Measurements from ENCODE around the gene CYP4V2.
A peak's percentile ranks its signal among the peaks of the same experiment; 100 is the strongest.

Gene CYP4V2

DNA sequence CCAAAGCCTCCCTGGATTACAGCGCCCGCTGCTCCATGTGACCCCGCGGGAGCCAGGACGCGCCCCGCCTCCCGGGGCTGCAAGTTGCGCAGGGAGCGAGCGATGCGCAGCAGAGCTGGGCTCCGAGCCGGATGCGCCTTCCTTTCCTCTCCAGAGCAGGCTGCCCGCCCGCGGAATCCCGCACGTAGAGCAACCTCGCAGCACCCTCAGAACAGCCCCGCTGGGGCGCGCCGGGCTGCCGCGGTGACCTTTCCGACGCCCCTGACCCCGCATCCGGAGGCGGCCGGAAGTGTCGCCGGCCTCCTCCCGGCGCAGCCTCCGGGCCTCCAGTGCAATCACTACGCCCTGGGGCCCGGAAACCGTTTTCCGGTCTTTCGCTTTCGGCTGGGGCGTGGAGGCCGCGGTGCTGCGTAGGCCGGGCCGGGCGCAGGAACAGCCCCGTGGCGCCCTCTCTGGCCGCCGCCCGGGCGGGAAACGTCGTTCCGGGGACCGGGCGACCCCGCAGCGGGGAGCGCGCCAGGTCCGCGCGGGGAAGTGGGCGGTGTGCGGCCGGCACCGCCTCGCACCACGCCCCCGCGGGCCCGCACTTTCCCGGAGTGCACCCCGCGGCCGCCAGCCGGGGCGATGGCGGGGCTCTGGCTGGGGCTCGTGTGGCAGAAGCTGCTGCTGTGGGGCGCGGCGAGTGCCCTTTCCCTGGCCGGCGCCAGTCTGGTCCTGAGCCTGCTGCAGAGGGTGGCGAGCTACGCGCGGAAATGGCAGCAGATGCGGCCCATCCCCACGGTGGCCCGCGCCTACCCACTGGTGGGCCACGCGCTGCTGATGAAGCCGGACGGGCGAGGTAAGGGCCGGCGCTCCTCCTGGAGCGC, at the start of gene CYP4V2:
Gene CYP4V2 (plus strand): TSS at position 368 of the 866 bp plus-strand sequence. CDS start 257 bp downstream, at position 625.
- peak; percentile 58 for DNase-seq (ENCODE audit: low read depth)

DNA sequence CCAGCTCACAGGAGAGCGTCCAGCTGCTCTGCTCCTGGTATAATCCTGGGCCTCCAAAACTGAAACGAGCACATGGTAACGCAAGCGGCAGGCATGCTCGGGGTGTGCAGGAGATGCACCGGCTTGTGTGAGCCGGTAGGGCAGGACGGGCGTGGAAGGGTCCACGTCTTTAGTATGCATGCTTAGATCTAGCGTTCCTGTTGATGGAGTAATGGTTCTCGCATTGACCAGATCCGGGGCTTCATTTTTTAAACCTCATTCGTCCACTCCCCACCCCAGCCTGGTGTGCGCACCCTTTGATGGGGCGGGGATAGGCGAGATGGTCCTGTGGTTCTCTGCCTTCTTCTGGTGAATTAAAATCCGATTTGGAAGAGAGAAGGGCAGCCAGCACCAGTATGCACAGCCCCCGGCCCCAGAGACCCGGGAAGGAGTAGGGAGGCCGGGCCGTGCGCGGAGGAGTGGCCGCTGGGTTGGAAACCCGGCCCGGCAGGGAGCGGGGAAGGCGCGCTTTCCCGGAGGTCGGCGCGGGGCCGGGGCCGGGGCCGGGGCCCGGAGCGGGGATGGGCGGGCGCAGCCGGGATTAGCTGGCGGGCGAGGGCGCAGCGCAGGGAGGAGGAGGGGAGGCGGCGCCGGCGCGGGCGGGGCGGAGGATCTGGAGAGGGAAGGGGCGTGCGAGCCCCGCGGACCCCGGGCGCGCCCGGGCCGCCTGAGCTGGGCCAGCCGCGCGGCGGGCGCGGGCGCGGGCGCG, 47.0 kb upstream of the CYP4V2 start:
- no peak for DNase-seq (ENCODE audit: low read depth)

DNA sequence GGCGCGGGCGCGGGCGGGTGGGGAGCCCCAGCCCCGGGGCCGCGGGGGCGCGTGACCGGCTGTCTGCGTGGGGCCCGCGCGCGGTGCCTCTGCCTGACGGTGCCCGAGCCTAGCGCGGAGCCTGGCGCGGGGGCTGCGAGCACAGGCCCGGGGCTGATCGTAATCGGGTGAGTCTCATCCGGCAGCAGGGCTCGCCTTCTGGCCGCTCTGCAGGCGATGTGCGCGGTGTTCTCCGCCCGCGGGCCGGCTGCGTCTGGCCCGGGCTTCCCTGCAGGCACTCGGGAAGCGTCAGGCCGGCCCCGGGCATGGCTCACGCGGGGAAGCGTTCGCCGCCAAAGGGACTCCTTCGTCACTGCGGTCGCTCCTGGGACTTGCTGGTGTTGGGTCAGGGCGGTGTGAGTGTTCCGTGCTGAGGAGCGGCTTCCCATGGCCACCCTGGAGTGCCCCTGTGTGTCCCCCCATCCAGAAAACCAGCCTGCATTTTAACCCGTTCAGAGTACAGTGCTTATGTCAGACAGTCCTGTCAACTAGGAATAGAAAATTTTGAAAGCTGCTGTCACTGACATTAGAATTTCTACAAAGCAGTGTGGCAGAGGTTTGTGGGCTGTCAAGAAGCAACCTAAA, 46.3 kb upstream of the CYP4V2 start:
- DNase-seq (ENCODE audit: low read depth) = peak; percentile 8

DNA sequence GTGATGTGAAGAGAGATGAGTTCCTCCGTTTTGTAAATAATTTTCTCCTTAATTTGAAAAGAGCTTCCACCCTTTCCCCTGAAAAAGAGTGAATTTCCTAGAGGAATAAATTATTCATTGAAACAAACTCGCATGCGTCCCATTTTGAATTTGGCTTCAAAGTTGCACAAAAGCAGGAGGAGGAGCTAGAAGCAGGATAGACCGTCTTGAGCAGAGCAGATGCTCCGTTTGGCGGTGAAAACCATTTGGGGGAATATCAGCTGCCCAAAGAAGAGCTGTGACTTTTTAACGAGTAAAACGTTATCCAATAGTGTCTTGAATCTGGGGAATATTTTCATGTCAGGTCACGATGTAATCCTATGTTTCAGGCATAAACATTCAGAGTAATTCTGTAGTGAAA, 44.9 kb upstream of the CYP4V2 start:
- no peak for DNase-seq (ENCODE audit: low read depth)

DNA sequence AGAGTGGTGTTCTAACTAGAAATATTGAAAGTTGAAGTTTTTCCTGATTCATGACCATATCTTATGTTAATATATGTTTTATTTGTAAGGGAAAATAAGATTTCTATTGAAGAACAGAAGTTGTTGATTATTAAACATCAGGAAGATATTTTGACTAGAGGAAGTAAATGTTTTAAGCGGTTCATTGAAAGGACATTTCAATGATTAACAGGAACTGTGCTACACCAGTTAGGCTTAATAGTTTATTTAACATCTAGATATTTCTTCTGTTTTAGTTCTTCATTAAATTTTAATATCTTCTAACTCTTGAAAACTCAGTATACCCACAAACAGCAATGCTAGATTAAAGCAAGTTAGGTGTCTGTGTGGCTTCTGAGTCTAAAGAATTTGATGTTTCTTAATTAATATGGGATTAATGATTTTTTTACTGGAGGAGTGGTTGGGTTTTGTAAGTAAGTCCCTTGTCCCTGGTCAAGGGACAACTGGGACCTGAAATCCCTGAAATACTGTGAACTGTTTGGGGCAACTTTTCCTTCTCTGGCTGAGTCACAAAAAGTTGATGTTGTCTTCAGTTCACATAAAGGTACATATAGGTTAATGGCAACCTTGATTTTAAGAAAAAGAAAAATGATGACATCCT, 42.9 kb upstream of the CYP4V2 start:
- DNase-seq (ENCODE audit: low read depth) = no peak

DNA sequence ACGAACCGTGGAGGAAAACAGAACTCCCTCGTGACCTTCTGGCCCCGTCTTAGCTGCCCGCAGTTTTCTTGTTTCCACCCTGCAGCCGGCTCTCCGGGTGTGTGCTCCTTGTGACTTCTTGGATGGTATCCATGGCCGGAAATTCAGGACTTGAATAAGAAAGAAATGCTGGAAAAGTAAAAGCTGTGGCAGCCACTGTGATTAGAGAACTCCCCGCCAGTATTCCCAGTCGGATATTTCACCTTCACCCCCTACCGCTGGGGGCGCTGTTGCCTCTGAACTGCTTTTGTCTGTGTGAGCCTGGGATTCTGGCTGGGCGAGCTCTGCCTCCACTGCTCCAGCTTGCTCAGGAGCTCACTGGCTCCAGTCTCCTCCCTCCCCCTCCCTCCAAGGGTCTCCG, 41.5 kb upstream of the CYP4V2 start:
- DNase-seq (ENCODE audit: low read depth) = no peak

DNA sequence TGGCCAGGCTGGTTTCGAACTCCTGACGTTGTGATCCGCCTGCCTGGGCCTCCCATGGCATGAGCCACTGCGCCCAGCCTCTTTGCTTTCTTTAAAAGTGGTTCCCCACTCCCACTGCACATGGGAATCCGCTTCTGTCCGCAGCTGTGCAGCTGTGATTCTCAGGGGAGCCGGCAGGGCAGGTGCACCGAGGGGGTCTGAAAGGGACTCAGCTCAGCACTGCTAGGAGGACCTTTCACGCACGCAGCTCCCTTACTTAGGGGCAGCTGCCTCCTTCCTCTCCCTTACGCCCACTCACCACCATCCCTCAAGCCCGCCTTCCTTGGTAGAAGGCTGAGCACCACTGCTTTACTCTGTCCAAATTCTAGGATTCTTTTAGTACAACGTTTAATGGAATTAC, 40.4 kb upstream of the CYP4V2 start:
- DNase-seq (ENCODE audit: low read depth) = no peak

DNA sequence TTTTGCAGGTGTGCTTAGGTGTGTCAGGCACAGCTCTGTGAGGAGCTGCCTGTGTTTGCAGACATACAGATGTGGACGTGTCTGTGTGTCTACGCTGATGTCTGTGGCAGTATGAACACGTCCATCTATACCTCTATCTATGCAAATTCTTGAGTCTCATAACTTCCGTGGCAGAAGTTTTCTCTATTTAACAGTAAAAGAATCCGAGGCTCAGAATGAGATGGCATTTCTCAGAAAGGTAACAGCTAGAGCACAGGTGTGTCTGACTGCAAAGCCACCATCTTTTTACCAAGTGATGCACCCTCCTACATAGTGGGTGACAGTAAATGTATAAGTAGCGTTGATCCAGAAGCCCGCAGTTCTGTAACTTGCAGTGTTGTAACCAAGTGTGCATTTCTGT, 39.9 kb upstream of the CYP4V2 start:
- DNase-seq (ENCODE audit: low read depth) = no peak

DNA sequence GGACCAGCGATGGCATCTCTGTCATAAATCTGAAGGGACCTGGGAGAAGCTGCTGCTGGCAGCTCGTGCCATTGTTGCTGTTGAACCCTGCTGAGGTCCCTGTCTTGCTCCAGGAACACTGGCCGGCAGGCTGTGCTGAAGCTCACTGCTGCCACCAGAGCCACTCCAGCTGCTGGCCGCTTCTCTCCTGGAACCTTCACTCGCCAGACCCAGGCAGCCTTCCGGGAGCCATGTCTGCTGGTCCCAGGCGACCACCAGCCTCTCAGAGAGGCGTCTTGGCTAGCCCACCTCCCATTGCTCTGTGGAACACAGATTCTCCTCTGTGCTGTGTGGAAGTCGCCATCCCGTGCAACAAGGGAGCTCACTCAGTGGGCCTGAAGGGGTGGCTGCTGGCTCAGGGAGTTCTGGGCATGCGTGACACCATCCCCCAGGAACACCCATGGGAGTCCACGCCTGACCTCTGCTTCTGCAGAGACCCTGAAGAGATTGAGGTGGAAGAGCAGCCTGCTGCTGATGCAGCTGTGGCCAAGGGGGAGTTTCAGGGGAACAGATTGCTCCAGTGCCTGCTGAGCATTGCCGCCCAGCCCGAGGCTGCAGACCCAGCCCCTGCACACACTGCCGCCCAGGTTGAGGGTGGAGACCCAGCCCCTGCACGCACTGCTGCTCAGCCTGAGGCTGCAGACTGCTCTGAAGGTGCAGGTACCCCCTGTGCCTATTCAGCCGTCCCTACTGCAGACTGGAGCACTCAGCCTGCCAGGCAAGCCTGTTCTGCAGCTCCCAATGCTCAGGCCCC, 33.1 kb upstream of the CYP4V2 start:
- DNase-seq (ENCODE audit: low read depth) = no peak

DNA sequence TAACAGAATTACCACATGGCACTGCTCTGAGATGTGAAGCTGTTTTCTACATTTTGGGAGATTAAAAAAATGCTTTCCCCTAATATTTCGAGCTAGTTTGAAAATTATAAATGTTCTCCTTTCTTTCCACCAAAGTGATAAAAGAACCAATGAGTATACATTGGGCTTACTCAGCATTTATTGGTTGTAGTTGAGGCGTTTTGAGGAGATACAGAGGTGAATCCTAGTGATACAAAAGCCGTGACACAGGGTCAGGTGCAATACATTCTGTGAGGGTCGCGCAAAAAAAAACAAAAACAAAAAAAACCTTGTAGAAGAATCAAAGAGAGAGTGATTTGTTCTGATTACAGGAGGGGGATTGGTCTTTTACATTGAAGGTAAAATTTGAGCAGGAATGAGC, 32.4 kb upstream of the CYP4V2 start:
- no peak for DNase-seq (ENCODE audit: low read depth)

DNA sequence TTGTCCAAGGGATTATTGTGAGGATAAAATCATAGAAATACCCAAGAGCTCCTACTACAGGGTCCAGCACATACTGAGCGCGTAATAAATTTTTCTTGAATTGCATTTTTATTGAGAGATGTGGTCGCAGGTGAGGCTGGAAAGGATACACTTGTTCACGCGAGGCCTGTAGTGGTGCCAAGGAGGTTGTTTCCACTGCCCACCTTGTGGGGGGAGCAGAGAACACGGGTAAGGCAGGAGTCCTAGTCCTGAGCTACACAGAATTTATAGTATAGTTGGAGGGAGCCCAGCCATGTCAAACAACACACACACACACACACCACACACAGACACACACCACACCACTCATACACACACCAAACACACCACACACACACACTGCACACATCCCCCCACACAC, 31.8 kb upstream of the CYP4V2 start:
- DNase-seq (ENCODE audit: low read depth) = no peak

DNA sequence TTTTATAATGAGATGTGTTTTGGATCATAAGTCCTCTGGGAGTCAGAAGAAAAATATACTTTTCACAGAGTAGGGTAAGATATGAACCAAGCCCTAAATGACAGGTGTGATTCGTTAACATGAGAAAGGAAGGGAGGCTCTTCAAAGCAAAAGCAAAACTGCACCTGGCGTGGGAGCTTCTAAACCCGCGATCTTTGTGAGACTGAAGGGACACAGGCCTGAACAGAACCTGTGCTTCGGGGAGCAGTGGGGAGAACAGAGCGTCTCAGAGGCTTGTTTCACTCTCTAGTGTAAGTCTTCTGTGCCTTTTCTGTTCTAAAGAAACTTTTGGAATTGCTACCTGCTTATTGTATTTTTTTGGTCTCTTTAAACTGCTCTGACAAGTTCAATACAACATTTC, 30.2 kb upstream of the CYP4V2 start:
- no peak for DNase-seq (ENCODE audit: low read depth)

DNA sequence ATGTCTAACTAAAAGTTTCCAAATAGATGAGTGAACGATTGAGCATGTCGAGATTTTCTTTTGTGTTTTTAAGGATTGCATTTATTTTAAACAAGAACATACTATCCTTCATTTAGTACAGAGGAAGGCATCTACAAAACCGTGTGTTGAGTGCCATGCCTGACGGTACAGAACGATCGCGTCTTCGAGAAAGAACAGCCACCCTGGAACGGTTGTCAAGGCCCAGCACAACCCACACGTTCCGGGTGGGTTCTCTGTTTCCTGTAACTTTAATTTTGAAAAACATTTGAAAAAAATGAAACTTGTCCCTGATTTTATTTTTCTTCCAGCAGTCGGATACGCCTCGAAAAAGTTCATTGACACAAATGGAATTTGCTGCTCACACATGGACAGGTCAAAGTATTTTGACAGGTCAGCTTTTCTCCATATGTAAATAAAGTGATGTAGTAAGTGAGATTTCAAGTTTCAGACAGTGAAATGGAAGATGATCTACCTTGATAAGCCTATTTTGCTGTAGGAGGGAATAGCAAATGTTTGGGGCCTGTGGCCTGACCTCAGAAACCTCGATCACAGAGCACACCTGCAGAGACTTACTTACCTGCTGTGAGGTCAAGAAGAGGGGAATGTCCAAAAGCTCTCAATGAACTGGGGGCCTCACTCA, 24.4 kb upstream of the CYP4V2 start:
- no peak for DNase-seq (ENCODE audit: low read depth)

DNA sequence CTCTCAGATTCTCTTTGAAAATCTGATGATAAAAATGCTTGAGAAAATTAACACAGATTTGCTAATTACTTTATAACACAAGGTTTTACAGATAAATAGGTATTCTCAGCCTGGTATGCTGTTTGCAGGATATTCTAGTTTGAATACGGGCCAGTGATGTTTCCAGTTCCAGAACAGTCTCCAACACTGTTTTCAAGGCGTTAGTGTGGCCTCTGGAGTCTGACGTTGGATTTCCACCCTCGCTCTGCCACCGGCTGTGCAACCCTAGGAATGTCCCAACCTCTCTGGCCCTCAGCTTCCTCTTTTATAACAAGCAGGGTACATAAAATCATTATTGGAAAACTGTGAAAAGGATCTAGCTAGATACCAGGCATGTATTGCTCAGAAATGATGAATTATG, 23.8 kb upstream of the CYP4V2 start:
- no peak for DNase-seq (ENCODE audit: low read depth)

DNA sequence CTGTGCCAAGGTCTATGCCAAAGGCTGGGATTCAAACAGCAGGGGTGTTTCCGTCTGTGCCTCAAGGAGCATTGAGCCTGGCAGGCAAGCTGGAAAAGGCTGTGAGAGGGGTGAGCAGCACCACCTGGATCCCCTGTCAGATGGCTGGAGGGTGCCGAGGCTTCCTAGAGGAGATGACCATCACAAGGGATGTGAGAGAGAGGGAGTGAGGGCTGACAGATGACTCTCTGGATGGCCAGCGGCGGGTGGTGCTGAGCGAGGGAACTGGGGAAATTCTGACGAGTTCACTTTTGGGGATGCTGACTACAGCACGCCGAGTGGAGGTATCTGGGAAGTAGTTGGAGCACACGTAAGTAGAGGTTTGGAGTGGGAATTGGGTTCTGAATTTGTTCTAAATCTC, 22.6 kb upstream of the CYP4V2 start:
- no peak for DNase-seq (ENCODE audit: low read depth)

DNA sequence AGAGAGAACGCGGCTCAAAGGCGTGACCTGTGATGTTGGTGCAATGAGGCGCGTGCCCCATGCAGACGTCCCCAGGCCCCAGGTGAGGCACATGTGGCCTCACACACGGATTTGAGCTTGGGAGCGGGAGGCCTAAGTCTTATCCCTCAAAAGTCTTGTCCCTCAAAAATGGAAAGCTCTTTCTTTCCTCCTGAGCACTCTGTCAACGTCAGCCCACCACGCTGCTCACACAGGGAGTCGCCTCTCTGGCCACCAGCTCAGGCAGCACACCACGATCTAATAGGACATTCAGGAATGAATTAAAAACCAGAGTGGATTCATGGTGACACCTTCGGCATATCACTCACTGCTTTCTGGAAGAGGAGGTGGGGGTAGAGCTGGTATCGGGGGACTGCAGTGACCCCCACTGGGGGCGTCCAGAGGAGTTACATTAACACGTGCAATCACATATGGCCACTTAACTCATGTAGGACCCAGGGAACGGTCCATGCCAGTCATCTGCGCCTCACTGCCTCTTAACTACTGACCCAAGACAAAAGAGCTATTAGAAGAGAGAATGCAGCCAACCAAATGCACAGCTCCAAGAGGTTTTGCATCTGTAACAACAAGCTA, 21.9 kb upstream of the CYP4V2 start:
- DNase-seq (ENCODE audit: low read depth) = no peak

DNA sequence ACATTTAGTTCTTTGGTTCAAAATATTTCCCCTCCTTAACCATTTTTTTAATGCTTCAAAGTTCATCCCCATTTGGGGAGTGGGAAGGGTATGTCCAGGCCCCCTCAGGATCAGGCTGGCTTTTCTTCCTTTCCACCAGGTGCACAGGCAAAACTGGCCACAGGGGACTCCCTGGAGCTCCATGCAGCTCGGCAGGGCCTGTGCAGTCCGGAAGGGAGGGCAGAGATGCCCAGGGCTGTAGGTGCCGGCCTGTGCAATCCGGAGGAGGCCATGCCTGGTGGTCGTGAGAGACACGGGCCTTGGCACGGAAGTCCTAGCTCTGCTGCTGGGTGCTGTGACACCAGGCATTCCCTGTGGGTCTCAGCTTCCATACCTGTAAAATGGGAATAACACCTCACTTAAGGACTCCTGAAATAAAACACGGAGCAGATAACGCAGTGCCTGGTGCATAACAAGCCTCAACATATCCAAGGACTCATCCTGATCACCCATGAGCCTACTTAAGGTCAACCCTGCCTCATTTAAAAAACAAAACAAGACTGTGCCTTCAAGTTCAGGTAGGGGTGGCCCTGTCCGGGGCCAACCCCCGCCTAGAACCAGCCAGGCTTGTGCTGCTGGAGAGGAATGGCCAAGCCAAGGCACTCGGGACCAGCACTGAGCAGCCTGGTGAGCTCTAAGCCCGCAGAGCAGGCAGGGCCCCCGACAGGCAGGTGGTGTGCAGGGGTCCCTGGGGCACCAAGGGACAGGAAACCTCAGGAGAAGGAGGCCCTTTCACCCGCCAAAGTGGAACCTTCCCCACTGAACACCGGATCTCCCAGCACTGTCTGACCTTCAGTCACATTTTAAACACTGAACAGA, 21.2 kb upstream of the CYP4V2 start:
- DNase-seq (ENCODE audit: low read depth) = no peak

DNA sequence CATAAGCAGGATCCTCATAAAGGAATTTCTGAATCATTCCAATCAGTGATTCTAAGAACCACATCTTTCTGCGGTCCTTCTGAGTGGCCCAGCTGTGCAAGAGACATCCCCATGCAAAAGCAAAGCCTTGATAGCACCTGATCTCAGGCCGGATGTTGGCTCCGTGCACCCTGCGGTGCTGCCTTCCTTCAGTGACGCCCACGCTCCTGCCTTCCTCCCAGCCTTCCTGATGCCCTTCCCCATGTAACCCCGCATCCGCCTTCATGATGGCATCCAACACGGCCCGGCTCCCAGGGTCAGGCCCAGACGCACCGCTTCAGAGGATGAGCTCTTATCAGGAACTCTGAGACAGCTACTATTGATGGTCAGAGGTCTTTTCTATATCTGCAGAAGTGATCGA, 20.4 kb upstream of the CYP4V2 start:
- no peak for DNase-seq (ENCODE audit: low read depth)

DNA sequence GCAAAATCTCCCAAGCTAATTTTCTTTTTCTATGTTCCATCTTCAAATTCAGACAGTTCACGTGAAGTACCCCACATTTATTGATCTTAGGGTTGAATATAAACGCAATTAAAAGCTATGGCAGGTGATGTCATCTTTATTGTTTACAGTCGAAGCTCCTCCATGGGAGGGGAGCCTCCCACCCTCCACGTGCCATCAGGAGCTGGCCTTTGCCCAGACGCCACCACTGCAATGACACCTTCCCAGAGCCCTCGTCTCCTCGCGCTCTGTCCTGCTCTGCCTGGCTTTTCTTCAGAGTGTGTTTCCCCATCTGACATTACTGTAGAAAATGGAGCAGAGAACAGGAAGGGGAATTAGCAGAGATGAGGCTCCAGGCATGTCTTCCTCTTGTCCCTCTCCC, 18.8 kb upstream of the CYP4V2 start:
- DNase-seq (ENCODE audit: low read depth) = no peak

DNA sequence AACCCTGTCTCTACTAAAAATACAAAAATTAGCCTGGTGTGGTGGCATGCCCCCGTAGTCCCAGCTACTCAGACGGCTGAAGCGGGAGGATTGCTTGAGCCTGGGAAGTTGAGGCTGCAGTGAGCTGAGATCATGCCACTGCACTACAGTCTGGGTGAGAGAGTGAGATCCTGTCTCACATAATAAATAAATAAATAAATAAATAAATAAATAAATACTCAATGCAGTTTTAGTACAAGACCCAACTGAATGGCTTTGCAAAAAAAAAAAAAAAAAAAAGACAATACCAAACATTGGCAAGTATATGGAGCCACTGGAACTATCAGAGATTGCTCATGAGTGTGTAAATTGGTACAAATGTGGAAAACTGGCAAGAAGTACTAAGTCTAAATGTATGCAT, 3.3 kb upstream of the CYP4V2 start:
- DNase-seq (ENCODE audit: low read depth) = no peak

Data from CMK (cell line).